C4-2B (cell line): ENCODE data around the gene TRIM47.

Experiments
- CTCF ChIP-seq: fragments of 450-650 bp; conservative IDR thresholded peaks from 2 replicates; pipeline ENCODE4 v1.5.1; 2017; ENCODE audit warnings: mild to moderate bottlenecking
- ZFX ChIP-seq: fragments of 450-650 bp; IDR thresholded peaks from 2 replicates; pipeline ENCODE4 v1.6.1; 2017

- TF ChIP-seq CTCF = peak; percentile 86
- TF ChIP-seq ZFX = no peak
These were observed 33.2 kb downstream of the TRIM47 start for GRCh38 chr17:75845058-75845711.
